ENCODE measurements around the gene UCN3.
"Not testable (repeated sequence)": the region's sequence is repeated elsewhere in the genome, so short reads cannot be mapped to it uniquely, and the experiment has no call there.

Gene UCN3

DNA sequence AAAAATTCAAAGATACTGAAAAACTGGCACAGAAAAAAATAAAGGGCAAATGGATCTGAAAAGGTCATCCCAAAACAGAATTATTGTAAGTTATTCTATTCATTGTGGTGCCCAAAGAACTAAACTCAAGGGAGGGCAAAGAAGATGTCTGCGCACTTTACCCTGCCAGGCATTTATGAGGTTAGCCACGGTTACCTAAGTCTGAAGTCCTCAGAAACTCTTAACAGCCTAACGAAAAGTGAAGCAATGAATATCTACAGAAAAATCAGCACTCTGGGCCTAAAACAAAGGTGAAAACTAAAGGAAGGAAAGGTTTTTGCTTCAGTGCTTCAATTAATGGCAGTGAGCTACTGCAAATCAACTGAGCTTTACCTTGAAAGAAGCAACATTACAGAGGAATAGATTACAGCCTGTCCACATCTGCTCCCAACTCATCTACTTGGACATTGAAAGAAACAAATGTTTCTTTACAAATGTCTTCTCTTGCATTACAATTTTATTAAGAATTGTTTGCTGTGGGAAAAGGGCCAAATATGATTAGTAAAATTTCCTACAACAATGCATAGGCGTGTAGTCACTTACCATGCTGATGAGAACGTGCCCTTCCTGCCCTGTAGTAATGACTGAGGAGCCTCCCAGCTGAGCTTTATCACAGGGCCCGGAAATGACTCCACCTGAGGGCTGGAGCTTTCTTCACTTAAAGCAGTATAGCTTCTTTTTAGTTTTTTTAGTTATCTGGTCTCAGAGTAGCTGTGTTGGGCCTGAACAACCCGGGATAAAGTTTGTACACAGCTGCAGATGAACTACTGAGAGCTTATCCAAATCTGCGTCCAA, 39.7 kb downstream of the UCN3 start, which contains the start of gene TUBAL3:
TUBAL3 (minus strand) TSS at position 621 of the 834 bp plus-strand sequence; CDS start at position 585, 36 bp downstream.
- Histone ChIP-seq H3K4ac (ENCODE audit: low read depth, low read length) (no peak within 1 kb of the TSS), H2BK5ac (ENCODE audit: low read depth, low read length, poor library complexity) (no peak within 1 kb of the TSS), H4K91ac (ENCODE audit: low read depth, low read length) (no peak within 1 kb of the TSS), H3K36me3 (ENCODE audit: control insufficient read depth in 1 of 2, insufficient read depth in 2 of 2, low read length in 2 of 2) (no peaks in the 10 kb centered on the region), H2BK12ac (ENCODE audit: low read length) (no peak within 1 kb of the TSS), H3K79me1 (ENCODE audit: low read length) (no peaks in the 10 kb centered on the region), H3K4me1 (ENCODE audit: control insufficient read depth in 1 of 2, insufficient read depth in 2 of 2, low read length in 2 of 2) (no peaks in the 10 kb centered on the region), H3K4me2 (ENCODE audit: low read length) (no peak within 1 kb of the TSS), H4K12ac (ENCODE audit: low read depth, low read length) (no peak within 1 kb of the TSS), H3K14ac (ENCODE audit: low read length) (no peak within 1 kb of the TSS), H3K4me3 (ENCODE audit: low read depth, low read length) (no peak within 1 kb of the TSS), H2BK120ac (ENCODE audit: insufficient read depth, low read length, poor library complexity) (no peak within 1 kb of the TSS), H3K27me3 (ENCODE audit: insufficient read depth, low read length) (no peaks in the 10 kb centered on the region), H3K9ac (ENCODE audit: low read length) (no peak within 1 kb of the TSS), H3K18ac (ENCODE audit: low read length) (no peak within 1 kb of the TSS), H3K27ac (ENCODE audit: low read depth, low read length) (no peak within 1 kb of the TSS), H3K23ac (ENCODE audit: low read length) (no peak within 1 kb of the TSS), H4K8ac (ENCODE audit: low read depth, low read length) (no peak within 1 kb of the TSS), H3K9me3 (ENCODE audit: insufficient read depth, low read depth, low read length) (peaks cover 1% of the 10 kb centered on the region), H3K79me2 (ENCODE audit: control insufficient read depth, insufficient read depth, low read length, poor library complexity) (no peaks in the 10 kb centered on the region), H2AFZ (ENCODE audit: insufficient read depth, low read length, poor library complexity) (no peak within 1 kb of the TSS), H2AK5ac (ENCODE audit: low read length) (no peak within 1 kb of the TSS)
- WGBS (ENCODE audit: extremely low coverage, insufficient coverage, insufficient read length), result no CpG with 5 or more reads among the region's 8 CpGs
- DNase-seq, result no peak

DNA sequence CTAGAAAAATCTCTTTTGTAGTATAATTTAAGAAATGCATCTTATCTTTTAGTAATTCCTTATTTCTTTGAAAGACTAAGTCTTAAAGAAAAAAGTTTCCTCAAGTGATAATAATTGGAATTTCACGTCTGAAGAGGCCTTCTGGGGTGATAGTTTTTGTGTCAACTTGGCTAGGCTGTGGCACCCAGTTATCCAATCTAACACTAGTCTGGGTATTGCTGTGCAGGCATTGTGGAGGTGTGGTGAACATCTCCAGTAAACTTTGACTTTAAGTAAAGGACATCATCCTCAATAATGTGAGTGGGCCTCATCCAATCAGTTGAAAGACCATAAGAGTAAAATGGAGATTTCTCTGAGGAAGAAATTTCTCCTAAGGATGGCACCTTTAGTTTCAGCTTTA, 42.2 kb downstream of the UCN3 start:
- WGBS (ENCODE audit: extremely low coverage, insufficient coverage, insufficient read length), result no CpG with 5 or more reads among the region's 1 CpG
- Histone ChIP-seq H3K79me2 (ENCODE audit: control insufficient read depth, insufficient read depth, low read length, poor library complexity) (no peaks in the 10 kb centered on the region), H3K14ac (ENCODE audit: low read length) (no peak overlapping the region), H4K8ac (ENCODE audit: low read depth, low read length) (no peak overlapping the region), H3K27me3 (ENCODE audit: insufficient read depth, low read length) (no peaks in the 10 kb centered on the region), H3K23ac (ENCODE audit: low read length) (no peak overlapping the region), H2AK5ac (ENCODE audit: low read length) (no peak overlapping the region), H4K91ac (ENCODE audit: low read depth, low read length) (no peak overlapping the region), H3K27ac (ENCODE audit: low read depth, low read length) (no peak overlapping the region), H3K79me1 (ENCODE audit: low read length) (no peaks in the 10 kb centered on the region), H3K9ac (ENCODE audit: low read length) (no peak overlapping the region), H2AFZ (ENCODE audit: insufficient read depth, low read length, poor library complexity) (no peak overlapping the region), H4K12ac (ENCODE audit: low read depth, low read length) (no peak overlapping the region), H2BK120ac (ENCODE audit: insufficient read depth, low read length, poor library complexity) (no peak overlapping the region), H3K4me3 (ENCODE audit: low read depth, low read length) (no peak overlapping the region), H3K9me3 (ENCODE audit: insufficient read depth, low read depth, low read length) (peaks cover 1% of the 10 kb centered on the region), H3K18ac (ENCODE audit: low read length) (no peak overlapping the region), H3K4me1 (ENCODE audit: control insufficient read depth in 1 of 2, insufficient read depth in 2 of 2, low read length in 2 of 2) (no peaks in the 10 kb centered on the region), H2BK5ac (ENCODE audit: low read depth, low read length, poor library complexity) (no peak overlapping the region), H3K36me3 (ENCODE audit: control insufficient read depth in 1 of 2, insufficient read depth in 2 of 2, low read length in 2 of 2) (no peaks in the 10 kb centered on the region), H2BK12ac (ENCODE audit: low read length) (no peak overlapping the region), H3K4ac (ENCODE audit: low read depth, low read length) (no peak overlapping the region), H3K4me2 (ENCODE audit: low read length) (no peak overlapping the region)
- no peak for DNase-seq

DNA sequence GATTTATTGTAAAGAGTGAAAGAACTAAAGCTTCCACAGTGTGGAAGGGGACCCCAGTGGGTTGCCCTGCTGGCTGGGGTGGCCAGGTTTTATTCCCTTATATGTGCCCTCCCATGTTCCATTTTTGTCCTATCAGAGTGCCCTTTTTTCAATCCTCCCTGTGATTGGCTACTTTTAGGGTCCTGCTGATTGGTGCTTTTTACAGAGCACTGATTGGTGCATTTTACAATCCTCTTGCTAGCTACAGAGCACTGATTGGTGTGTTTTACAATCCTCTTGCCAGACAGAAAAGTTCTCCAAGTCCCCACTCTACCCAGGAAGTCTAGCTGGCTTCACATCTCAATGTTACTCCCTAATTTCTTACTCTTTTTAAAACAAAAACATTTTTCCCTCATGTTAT, 46.0 kb downstream of the UCN3 start:
- not testable (repeated sequence) for H3K23ac ChIP-seq (ENCODE audit: low read length); H3K4me3 ChIP-seq (ENCODE audit: low read depth, low read length); H2AFZ ChIP-seq (ENCODE audit: insufficient read depth, low read length, poor library complexity); H2BK5ac ChIP-seq (ENCODE audit: low read depth, low read length, poor library complexity); H3K4me2 ChIP-seq (ENCODE audit: low read length); DNase-seq; H3K79me2 ChIP-seq (ENCODE audit: control insufficient read depth, insufficient read depth, low read length, poor library complexity); H3K18ac ChIP-seq (ENCODE audit: low read length); H3K27ac ChIP-seq (ENCODE audit: low read depth, low read length); H2BK12ac ChIP-seq (ENCODE audit: low read length); H3K9ac ChIP-seq (ENCODE audit: low read length); H4K8ac ChIP-seq (ENCODE audit: low read depth, low read length); H3K4ac ChIP-seq (ENCODE audit: low read depth, low read length); H3K14ac ChIP-seq (ENCODE audit: low read length); H3K36me3 ChIP-seq (ENCODE audit: control insufficient read depth in 1 of 2, insufficient read depth in 2 of 2, low read length in 2 of 2); H2BK120ac ChIP-seq (ENCODE audit: insufficient read depth, low read length, poor library complexity); H3K79me1 ChIP-seq (ENCODE audit: low read length); H3K9me3 ChIP-seq (ENCODE audit: insufficient read depth, low read depth, low read length); H2AK5ac ChIP-seq (ENCODE audit: low read length); H4K91ac ChIP-seq (ENCODE audit: low read depth, low read length); H4K12ac ChIP-seq (ENCODE audit: low read depth, low read length); H3K27me3 ChIP-seq (ENCODE audit: insufficient read depth, low read length); H3K4me1 ChIP-seq (ENCODE audit: control insufficient read depth in 1 of 2, insufficient read depth in 2 of 2, low read length in 2 of 2)

- no peak for DNase-seq
- H4K8ac ChIP-seq (ENCODE audit: low read depth, low read length), result no peak overlapping the region
- no peak overlapping the region for H4K12ac ChIP-seq (ENCODE audit: low read depth, low read length)
- H3K14ac ChIP-seq (ENCODE audit: low read length), result no peak overlapping the region
- H2BK120ac ChIP-seq (ENCODE audit: insufficient read depth, low read length, poor library complexity), result no peak overlapping the region
- no peak overlapping the region for H3K9ac ChIP-seq (ENCODE audit: low read length)
- H2BK12ac ChIP-seq (ENCODE audit: low read length), result no peak overlapping the region
- H2AK5ac ChIP-seq (ENCODE audit: low read length), result no peak overlapping the region
- H3K9me3 ChIP-seq (ENCODE audit: insufficient read depth, low read depth, low read length), result peaks cover 1% of the 10 kb centered on the region
- H3K79me1 ChIP-seq (ENCODE audit: low read length), result peaks cover 4% of the 10 kb centered on the region
- H3K4me2 ChIP-seq (ENCODE audit: low read length), result peak overlapping the region; percentile 57
- no peak overlapping the region for H3K4ac ChIP-seq (ENCODE audit: low read depth, low read length)
- no peaks in the 10 kb centered on the region for H3K36me3 ChIP-seq (ENCODE audit: control insufficient read depth in 1 of 2, insufficient read depth in 2 of 2, low read length in 2 of 2)
- H3K4me1 ChIP-seq (ENCODE audit: control insufficient read depth in 1 of 2, insufficient read depth in 2 of 2, low read length in 2 of 2), result peaks cover 0 to 4% of the 10 kb centered on the region in 2 experiments
- no peaks in the 10 kb centered on the region for H3K27me3 ChIP-seq (ENCODE audit: insufficient read depth, low read length)
- H3K23ac ChIP-seq (ENCODE audit: low read length), result no peak overlapping the region
- H2AFZ ChIP-seq (ENCODE audit: insufficient read depth, low read length, poor library complexity), result no peak overlapping the region
- no peak overlapping the region for H4K91ac ChIP-seq (ENCODE audit: low read depth, low read length)
- H3K18ac ChIP-seq (ENCODE audit: low read length), result no peak overlapping the region
- peaks cover 7% of the 10 kb centered on the region for H3K79me2 ChIP-seq (ENCODE audit: control insufficient read depth, insufficient read depth, low read length, poor library complexity)
- H2BK5ac ChIP-seq (ENCODE audit: low read depth, low read length, poor library complexity), result no peak overlapping the region
- no CpG with 5 or more reads among the region's 3 CpGs for WGBS (ENCODE audit: extremely low coverage, insufficient coverage, insufficient read length)
- no peak overlapping the region for H3K27ac ChIP-seq (ENCODE audit: low read depth, low read length)
- H3K4me3 ChIP-seq (ENCODE audit: low read depth, low read length), result no peak overlapping the region
Observed at GRCh38 chr10:5411941-5412276, 47.1 kb downstream of the UCN3 start.

Data from trophoblast cell (in vitro differentiated cells and primary cell).